MM.1S (cell line): ENCODE measurements around the gene OR10A5.

Source experiments
- CTCF ChIP-seq: fragments of 300-600 bp; sonication (generic); IDR thresholded peaks from 2 replicates; pipeline ENCODE4 v1.5.1; 2016; ENCODE audit warnings: antibody characterized with exemption, low read length, mixed read lengths
- EZH2 ChIP-seq: fragments of 300-600 bp; sonication (generic); optimal IDR thresholded peaks from 2 replicates; pipeline ENCODE3; 2017; ENCODE audit warnings: low read depth, mild to moderate bottlenecking, antibody characterized with exemption, low read length, mixed read lengths

DNA sequence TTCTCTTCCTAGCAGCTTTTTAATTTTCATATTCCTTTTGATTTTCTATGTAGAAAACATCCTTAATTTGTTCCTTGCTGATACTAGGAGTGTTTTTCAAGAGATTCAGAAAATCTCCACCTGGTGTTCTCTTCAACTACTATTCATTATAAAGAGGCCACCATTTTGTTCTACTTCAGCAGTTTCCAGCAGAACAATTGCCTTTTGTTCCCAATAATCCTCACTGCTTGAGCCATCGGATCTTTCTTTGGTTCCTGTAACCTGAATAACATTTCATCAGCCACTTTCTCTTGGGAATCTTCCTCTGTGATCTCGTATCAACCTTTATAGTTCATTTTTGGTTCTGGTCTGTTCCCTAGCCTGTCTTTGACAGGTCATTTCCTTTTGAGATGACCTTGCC is 1.8 kb upstream of the OR10A5 start:
- no peak for TF ChIP-seq CTCF
- TF ChIP-seq EZH2 = no peak
